Liver (tissue), 2 donors: ENCODE data around the gene ABHD14A.

Experiments used
- YY1 ChIP-seq: IDR thresholded peaks from 2 replicates; pipeline ENCODE4 v1.6.1; 2016; ENCODE audit warnings: antibody characterized with exemption, mild to moderate bottlenecking
- TF ChIP-seq, protein P1 (sequence below): fragments of 150-350 bp; IDR thresholded peaks from 2 replicates; pipeline ENCODE4 v1.5.1; 2017; ENCODE audit warnings: improper control_type of control experiment, low read depth, low read length; ENCODE audit not compliant: missing input control
- donor health status: healthy.

DNA sequence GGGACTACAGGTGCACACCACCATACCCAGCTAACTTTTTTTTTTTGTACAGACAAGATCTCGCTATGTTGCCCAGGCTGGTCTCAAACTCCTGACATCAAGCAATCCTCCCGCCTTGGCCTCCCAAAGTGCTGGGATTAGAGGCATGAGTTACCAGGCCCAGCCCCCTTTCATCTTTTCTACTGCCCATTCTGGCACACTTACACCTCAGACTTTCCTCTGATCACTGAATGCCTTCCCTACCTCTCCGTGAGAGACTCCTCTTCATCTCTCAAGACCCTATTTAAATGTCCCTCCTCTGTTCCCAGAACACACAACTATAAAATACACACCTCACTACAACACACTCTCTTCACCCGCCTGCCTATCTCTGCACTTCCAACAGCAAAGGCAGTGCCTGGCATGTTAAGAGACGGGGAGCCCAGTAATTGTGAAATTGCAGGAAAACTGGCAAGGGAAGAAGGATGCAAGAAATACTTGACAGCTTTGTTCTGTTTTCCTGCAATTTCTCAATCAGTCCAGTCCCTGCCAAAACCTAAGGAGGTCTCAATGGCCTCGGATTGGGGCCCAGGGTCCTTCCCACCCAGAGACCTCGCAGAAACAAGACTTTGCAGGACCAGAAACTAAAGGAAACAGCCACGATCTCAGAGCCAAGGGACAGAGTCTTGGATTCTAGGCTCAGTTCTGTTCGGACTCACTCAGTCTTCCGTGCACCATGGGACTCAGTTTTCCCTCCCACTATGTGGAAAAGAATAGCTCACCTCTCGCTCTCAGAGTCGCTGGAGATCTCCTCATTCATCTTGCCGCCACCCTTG, 34.0 kb upstream of the ABHD14A start:
- TF ChIP-seq, protein P1, sequence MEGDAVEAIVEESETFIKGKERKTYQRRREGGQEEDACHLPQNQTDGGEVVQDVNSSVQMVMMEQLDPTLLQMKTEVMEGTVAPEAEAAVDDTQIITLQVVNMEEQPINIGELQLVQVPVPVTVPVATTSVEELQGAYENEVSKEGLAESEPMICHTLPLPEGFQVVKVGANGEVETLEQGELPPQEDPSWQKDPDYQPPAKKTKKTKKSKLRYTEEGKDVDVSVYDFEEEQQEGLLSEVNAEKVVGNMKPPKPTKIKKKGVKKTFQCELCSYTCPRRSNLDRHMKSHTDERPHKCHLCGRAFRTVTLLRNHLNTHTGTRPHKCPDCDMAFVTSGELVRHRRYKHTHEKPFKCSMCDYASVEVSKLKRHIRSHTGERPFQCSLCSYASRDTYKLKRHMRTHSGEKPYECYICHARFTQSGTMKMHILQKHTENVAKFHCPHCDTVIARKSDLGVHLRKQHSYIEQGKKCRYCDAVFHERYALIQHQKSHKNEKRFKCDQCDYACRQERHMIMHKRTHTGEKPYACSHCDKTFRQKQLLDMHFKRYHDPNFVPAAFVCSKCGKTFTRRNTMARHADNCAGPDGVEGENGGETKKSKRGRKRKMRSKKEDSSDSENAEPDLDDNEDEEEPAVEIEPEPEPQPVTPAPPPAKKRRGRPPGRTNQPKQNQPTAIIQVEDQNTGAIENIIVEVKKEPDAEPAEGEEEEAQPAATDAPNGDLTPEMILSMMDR: no peak
- no peak for TF ChIP-seq YY1
